Measurements from ENCODE around the gene UNC13B. TPM values are rescaled to one million over a fixed set of nuclear protein-coding genes. Genes with fewer than 3 reads are reported as not detected.
A peak's percentile ranks its signal among the peaks of the same experiment; 100 is the strongest.

UNC13B gene
- total and polyA plus RNA-seq, 9 of the 15 experiments (the other 6 are each of a cell fraction or from before 2014, with no cell fraction given) = 2.4 to 11.5 (median 8.6) TPM

DNA sequence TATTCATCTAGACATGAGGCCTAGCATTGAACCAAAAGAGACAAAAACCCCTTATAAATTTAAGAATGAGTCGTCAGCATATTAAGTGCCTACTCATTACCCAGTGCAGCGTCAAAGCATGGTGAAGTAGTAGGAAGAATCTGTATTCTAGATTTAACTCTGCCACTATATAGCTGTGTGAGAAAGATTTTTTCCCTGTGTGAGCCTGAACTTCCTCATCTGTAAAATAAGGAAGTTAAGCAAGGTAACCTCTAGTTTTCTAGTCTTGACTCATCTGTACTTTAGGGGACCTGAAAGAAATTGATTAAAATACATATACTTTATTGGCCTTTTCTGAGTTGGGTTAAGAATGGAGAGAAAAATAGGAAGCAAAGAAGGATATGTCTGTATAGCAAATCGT is 246.0 kb downstream of the UNC13B start:
- ATAC-seq = no peak
- POLR2A ChIA-PET = no interaction called here
- no peak for FAIRE-seq

More for the DNA sequence above, 246.0 kb downstream of the UNC13B start:
- Histone ChIP-seq H3K9me1 (ENCODE audit: control insufficient read depth, insufficient read depth, low read length) (no peaks in the 10 kb centered on the region), H3K27ac (ENCODE audit: extremely low read depth, low read depth, low read length) (no peak overlapping the region), H3K9ac (ENCODE audit: insufficient read depth in 1 of 2, low read depth in 2 of 2, low read length in 2 of 2) (no peak overlapping the region), H3K36me3 (ENCODE audit: control insufficient read depth, insufficient read depth, low read length) (no peaks in the 10 kb centered on the region), H3K4me1 (replicated peaks in 1 of 2; ENCODE audit: control insufficient read depth in 2 of 2, insufficient read depth in 2 of 2, low read length in 2 of 2) (peaks cover 0 to 5% of the 10 kb centered on the region in 2 experiments; a peak in 2 of 5 replicates), H3K4me2 (ENCODE audit: insufficient read depth, low read length) (no peak overlapping the region), H3K4me3 (no peak overlapping the region), H3K9me3 (replicated peaks; ENCODE audit: control insufficient read depth, insufficient read depth, low read depth, low read length) (no peaks in the 10 kb centered on the region), H4K20me1 (replicated peaks; ENCODE audit: control insufficient read depth, insufficient read depth, low read length) (no peaks in the 10 kb centered on the region), H3K79me2 (ENCODE audit: control insufficient read depth, insufficient read depth, low read length) (no peaks in the 10 kb centered on the region), H2AFZ (ENCODE audit: low read depth, low read length) (no peak overlapping the region), H3K27me3 (ENCODE audit: control insufficient read depth in 2 of 2, insufficient read depth in 2 of 2, low read length in 2 of 2) (no peaks in the 10 kb centered on the region)
- TF ChIP-seq ZNF316 (IDR thresholded peaks at IDR 0.05) (0 out of 2 replicates have a peak, but pooled peaks have one; percentile 6), SIX5 (IDR thresholded peaks at IDR 0.05; ENCODE audit: borderline replicate concordance in 1 of 2, insufficient read depth in 1 of 2, low read depth in 1 of 2, low read length in 2 of 2) (no peak), NFXL1 (CRISPR knock-in tag; IDR thresholded peaks at IDR 0.05) (no peak), KLF16 (IDR thresholded peaks at IDR 0.05) (no peak), RAD21 (CRISPR knock-in tag; conservative IDR thresholded peaks at IDR 0.05 in 1 of 2, IDR thresholded peaks at IDR 0.05 in 1 of 2) (no peak), PTRF (tag; IDR thresholded peaks at IDR 0.05) (no peak), TSC22D4 (tag; IDR thresholded peaks at IDR 0.05) (no peak), TAF9B (IDR thresholded peaks at IDR 0.05; ENCODE audit: partially characterized antibody) (no peak)
- TF ChIP-seq, protein P1, sequence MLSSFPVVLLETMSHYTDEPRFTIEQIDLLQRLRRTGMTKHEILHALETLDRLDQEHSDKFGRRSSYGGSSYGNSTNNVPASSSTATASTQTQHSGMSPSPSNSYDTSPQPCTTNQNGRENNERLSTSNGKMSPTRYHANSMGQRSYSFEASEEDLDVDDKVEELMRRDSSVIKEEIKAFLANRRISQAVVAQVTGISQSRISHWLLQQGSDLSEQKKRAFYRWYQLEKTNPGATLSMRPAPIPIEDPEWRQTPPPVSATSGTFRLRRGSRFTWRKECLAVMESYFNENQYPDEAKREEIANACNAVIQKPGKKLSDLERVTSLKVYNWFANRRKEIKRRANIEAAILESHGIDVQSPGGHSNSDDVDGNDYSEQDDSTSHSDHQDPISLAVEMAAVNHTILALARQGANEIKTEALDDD (IDR thresholded peaks at IDR 0.05) = peak; percentile 42; the same call in 1 of the 2 replicates
- TF ChIP-seq, protein P2, sequence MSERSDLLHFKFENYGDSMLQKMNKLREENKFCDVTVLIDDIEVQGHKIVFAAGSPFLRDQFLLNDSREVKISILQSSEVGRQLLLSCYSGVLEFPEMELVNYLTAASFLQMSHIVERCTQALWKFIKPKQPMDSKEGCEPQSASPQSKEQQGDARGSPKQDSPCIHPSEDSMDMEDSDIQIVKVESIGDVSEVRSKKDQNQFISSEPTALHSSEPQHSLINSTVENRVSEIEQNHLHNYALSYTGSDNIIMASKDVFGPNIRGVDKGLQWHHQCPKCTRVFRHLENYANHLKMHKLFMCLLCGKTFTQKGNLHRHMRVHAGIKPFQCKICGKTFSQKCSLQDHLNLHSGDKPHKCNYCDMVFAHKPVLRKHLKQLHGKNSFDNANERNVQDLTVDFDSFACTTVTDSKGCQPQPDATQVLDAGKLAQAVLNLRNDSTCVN (CRISPR knock-in tag; IDR thresholded peaks at IDR 0.05) = no peak
- TF ChIP-seq, protein P3, sequence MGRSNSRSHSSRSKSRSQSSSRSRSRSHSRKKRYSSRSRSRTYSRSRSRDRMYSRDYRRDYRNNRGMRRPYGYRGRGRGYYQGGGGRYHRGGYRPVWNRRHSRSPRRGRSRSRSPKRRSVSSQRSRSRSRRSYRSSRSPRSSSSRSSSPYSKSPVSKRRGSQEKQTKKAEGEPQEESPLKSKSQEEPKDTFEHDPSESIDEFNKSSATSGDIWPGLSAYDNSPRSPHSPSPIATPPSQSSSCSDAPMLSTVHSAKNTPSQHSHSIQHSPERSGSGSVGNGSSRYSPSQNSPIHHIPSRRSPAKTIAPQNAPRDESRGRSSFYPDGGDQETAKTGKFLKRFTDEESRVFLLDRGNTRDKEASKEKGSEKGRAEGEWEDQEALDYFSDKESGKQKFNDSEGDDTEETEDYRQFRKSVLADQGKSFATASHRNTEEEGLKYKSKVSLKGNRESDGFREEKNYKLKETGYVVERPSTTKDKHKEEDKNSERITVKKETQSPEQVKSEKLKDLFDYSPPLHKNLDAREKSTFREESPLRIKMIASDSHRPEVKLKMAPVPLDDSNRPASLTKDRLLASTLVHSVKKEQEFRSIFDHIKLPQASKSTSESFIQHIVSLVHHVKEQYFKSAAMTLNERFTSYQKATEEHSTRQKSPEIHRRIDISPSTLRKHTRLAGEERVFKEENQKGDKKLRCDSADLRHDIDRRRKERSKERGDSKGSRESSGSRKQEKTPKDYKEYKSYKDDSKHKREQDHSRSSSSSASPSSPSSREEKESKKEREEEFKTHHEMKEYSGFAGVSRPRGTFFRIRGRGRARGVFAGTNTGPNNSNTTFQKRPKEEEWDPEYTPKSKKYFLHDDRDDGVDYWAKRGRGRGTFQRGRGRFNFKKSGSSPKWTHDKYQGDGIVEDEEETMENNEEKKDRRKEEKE (IDR thresholded peaks at IDR 0.05; ENCODE audit: borderline replicate concordance in 1 of 2, control insufficient read depth in 1 of 2, low read depth in 2 of 2, low read length in 1 of 2) = no peak
- TF ChIP-seq, protein P4, sequence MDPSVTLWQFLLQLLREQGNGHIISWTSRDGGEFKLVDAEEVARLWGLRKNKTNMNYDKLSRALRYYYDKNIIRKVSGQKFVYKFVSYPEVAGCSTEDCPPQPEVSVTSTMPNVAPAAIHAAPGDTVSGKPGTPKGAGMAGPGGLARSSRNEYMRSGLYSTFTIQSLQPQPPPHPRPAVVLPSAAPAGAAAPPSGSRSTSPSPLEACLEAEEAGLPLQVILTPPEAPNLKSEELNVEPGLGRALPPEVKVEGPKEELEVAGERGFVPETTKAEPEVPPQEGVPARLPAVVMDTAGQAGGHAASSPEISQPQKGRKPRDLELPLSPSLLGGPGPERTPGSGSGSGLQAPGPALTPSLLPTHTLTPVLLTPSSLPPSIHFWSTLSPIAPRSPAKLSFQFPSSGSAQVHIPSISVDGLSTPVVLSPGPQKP (CRISPR knock-in tag; IDR thresholded peaks at IDR 0.05) = no peak
- in situ Hi-C loops (cut with MboI) = no loop called here
- intact Hi-C loops (cut with micrococcal nuclease) = no loop called here
- CTCF ChIA-PET (ENCODE audit: low intra/inter-chr PET ratio) = no interaction called here
- no peak for DNase-seq (ENCODE audit: extremely low read depth in 1 of 4, low spot score in 3 of 4)
- WGBS (ENCODE audit: insufficient coverage, low coverage, missing lambda C conversion rate) = 4% methylated on average over 3 of the region's 3 CpGs
- no TSS peak for BruUV-seq (replicated peaks)
